ENCODE data around the gene KRTAP5-7. TPM values are rescaled to one million over a fixed set of nuclear protein-coding genes. Genes with fewer than 3 reads are reported as not detected.
"Not testable (repeated sequence)": the region's sequence is repeated elsewhere in the genome, so short reads cannot be mapped to it uniquely, and the experiment has no call there.

Gene KRTAP5-7
- total RNA-seq, 1 donor from 2014 or later = not detected

DNA sequence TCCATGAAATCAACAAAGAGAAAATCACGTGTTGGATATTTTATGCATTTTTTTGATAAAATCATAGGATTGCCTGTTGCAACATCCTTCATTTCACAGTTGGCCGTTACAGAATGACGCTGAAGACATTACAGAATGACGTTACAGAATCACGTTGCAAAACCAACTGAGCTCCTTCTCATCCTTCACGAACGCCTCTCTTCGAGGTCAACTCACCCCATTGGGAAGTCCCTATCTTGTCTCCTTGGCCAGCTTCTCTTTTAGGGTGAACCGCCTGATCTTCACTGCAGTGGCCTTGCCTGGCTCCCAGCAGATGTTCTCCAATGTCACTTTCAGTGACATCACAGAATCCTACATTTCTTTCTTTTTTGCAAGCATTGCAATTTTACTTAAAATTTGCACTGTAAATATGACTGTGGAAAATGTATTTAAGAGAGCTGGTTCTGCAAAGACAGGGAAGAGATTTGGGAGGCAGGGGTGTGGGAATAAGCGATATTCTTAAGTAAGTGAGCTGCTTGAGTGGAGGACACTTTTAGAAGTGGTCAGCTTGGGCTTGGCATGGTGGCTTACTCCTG, 5.1 kb downstream of the KRTAP5-7 start:
- DNase-seq (ENCODE audit: low spot score) = no peak

DNA sequence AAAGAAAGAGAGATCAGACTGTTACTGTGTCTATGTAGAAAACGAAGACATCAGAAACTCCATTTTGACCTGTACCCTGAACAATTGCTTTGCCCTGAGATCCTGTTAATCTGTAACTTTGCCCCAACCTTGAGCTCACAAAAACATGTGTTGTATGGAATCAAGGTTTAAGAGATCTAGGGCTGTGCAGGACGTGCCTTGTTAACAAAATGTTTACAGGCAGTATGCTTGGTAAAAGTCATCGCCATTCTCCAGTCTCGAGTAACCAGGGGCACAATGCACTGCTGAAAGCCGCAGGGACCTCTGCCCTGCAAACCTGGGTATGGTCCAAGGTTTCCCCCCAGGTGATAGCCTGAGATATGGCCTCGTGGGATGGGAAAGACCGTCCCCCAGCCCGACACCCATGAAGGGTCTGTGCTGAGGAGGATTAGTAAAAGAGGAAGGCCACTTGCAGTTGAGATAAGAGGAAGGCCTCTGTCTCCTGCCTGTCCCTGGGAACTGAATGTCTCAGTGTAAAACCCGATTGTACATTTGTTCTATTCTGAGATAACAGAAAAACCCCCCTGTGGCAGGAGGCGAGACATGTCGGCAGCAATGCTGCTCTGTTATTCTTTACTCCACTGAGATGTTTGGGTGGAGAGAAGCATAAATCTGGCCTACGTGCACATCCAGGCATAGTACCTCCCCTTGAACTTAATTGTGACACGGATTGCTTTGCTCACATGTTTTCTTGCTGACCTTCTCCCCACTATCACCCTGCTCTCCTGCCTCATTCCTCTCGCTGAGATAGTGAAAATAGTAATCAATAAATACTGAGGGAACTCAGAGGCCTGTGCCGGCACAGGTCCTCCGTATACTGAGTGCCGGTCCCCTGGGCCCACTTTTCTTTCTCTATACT, 7.9 kb downstream of the KRTAP5-7 start:
- peak; percentile 46 for DNase-seq (ENCODE audit: low spot score)

DNA sequence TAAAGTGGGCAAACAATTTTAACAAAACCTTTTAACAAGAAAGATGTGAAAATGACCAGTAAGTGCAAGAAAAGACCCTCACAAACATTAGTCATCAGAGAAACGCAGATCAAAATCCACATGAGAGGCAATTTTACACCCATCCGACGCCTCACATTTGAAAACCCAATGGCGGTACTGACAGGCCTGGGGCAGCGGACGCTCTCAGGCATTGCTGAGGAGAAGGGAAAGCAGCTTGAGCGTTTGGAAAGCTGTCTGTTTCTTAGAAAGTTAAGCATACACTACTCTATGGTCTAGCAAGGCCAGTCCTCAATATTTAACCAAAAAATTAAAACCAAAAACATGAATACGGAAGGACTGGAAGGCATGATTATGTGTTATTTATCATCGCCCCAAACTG, 8.8 kb downstream of the KRTAP5-7 start:
- DNase-seq (ENCODE audit: low spot score) = no peak

DNA sequence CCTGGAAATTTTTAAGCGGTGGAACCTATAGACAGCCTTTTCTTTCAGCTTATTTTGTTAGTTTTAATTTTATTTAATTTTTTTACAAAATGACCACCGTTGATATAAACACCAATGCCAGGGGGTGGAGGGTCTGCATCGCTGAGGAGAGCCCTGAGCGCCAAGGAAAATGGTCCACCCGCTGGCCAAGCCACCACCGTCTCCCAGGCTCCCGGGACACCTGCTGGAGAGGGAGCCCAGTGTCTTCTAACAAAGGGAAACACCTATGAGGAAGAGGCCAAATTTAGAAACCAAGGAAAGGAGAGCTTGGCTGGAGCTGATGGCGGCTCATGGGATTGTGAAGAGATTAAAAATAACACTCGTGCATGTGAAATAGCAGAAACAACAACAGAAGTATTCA, 10.5 kb downstream of the KRTAP5-7 start:
- DNase-seq (ENCODE audit: low spot score) = no peak

DNA sequence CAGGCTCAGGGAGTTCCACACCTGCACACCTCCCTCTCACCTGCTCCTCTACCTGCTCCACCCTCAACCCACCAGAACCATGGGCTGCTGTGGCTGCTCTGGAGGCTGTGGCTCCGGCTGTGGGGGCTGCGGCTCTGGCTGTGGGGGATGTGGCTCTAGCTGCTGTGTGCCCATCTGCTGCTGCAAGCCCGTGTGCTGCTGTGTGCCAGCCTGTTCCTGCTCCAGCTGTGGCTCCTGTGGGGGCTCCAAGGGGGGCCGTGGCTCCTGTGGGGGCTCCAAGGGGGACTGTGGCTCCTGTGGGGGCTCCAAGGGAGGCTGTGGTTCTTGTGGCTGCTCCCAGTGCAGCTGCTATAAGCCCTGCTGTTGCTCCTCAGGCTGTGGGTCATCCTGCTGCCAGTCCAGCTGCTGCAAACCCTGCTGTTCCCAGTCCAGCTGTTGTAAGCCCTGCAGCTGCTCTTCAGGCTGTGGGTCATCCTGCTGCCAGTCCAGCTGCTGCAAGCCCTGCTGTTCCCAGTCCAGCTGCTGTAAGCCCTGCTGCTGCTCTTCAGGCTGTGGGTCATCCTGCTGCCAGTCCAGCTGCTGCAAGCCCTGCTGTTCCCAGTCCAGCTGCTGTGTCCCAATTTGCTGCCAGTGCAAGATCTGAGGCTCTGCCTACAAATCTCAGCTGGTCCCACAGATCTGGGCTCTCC, 11.1 kb downstream of the KRTAP5-7 start, which contains the start of gene KRTAP5-8:
TSS of gene KRTAP5-8 (plus strand) at position 49 of the 689 bp plus-strand sequence. CDS start at position 80, 31 bp downstream.
- DNase-seq (ENCODE audit: low spot score) = not testable (repeated sequence)

DNA sequence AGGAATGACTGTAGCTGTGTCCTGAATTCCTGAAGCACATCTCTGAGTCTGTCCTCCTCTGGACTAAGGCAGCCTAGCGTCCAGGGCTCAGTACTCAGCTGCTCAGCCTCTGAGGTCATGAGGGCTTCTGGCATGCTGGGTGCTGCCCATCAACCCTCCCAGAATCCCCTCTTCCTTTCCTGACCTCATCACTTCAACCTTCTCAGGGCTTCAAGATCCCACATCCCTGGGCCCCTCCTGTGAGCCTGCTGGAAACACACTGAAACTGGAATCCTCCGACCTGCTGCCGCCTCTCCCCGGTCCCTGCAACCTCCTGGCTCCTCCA, 11.6 kb downstream of the KRTAP5-7 start:
- DNase-seq (ENCODE audit: low spot score) = no peak

DNA sequence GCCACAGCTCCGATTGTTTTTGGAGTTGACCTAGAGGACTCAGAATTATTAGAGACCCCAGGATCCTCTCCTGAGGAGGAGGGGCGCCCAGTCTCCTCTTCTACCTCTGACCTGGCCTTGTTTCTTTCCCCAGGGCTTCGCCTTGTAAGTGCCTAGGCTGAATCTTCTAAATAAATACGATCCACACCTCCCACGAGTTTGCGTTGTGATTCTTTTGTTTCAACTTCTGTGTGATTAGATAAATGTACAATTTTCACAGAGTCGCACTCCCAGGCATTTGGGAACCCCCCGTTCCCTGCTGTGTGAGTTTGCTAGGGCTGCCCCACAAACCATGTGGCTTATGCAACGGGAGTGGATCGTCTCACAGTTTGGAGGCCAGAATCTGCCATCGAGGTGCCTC, 11.9 kb downstream of the KRTAP5-7 start:
- DNase-seq (ENCODE audit: low spot score) = no peak

DNA sequence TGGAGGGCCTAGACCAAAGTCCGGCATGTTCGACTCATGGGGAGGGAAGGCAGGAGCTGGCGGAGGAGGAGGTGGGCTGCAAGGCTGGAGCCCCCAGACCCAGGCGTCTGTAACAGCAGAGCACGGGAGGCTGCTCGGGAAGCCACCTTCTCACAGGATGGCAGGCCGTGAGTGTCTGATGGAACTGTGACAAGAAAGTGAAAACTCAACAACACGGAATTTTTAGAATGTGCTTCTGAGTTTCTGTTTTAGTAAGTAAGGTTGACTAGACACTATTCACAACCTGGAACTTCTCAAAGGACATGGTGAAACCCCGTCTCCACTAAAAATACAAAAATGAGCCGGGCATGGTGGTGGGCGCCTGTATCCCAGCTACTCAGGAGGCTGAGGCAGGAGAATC, 12.9 kb downstream of the KRTAP5-7 start:
- not testable (repeated sequence) for DNase-seq (ENCODE audit: low spot score)

DNA sequence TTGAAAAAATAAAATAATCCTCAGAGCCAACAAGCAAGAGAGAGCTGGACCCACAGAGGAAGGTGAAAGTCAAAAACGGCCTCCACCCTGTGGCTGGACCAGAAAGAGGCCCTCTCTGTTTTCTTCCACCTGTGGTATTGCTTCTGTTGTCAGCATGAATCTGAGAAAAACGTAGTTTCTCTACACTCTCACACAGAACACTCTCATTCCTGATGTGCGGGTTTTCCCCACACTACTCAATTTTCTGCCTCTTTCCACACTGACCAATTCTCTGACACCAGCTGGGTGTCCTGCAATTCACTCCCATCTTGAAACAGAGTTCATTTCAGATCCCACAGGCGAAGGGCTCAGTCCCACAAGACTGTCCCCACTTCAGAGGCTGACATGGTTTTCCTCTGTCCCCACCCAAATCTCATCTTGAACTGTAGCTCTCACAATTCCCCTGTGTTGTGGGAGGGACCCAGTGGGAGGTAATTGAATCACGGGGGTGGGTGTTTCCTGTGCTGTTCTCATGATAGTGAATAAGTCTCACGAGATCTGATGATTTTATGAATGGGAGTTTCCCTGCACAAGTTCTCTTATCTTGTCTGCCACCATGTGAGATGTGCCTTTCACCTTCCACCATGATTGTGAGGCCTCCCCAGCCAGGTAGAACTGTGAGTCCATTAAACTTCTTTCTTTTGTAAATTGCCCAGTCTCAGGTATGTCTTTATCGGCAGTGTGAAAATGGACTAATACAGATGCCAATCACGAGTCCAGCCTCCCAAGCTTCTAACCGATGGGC, 13.6 kb downstream of the KRTAP5-7 start:
- DNase-seq (ENCODE audit: low spot score) = not testable (repeated sequence)

DNA sequence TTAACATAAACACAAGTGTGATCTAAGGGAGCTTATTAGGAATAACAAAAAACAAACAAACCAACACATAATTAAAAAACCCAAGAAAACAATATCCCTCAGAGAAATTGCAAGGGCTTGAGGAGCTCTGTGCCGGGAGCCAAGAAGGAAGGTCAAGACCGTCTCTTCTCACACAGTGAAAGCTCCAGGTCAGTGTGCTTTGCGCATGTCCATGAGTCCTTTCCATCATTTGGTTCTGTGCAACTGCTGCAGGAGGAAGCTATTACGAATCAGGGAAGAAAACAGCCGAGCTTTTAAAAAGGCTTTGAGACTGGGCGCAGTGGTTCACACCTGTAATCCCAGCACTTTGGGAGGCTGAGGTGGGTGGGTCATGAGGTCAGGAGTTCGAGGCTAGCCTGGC, 15.3 kb downstream of the KRTAP5-7 start:
- DNase-seq (ENCODE audit: low spot score) = no peak

DNA sequence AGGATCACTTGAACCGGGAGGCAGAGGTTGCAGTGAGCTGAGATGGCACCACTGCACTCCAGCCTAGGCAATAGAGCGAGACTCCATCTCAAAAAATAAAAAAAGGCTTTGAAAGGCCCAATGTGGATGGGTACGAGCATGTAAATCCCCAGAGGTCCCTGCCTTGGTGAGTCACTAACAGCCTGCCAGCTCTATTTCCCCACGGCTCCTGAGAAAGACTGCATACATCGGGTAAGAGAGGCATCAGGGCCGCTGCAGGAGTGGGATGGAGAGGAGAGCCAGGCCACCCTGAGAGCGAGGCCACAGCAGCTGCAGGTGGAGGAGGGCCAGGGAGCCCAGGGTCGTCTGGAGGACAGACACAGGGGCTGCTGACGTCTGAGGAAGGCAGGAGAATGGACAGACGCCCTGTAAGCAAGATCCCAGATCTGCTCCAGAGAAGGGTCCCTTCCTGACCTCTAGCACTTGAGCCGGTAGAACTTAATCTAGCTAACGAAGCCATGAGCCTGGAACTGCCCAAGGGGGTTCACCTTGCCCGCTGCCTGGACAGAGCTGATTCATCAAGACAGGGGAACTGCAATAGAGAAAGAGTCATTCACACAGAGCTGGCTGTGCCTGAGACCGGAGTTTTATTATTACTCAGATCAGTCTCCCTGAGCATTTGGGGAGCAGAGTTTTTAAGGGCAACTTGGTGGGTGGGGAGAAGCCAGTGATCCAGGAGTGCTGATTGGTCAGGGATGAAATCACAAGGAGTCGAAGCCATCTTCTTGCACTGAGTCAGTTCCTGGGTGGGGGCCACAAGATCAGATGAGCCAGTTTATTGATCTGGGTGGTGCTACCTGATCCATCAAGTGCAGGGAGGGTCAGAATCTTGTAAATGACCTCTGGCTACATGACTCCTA, 16.1 kb downstream of the KRTAP5-7 start:
- DNase-seq (ENCODE audit: low spot score) = no peak

DNA sequence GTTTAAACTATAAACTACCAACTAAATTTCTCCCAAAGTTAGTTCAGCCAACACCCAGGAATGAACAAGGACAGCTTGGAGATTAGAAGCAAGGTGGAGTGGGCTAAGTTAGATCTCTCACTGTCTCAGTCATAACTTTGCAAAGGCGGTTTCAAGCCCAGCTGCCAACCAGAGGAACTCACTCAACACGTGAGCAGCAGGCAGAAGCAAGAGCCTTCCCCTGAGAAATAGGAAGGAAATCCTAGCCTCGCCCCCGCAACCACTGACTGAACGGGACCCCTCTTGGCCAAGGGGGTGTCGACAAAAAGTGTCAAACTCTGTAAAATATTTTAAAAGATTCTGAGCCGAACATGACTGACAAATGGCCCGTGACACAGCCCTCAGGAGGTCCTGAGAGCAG, 16.8 kb downstream of the KRTAP5-7 start:
- no peak for DNase-seq (ENCODE audit: low spot score)

DNA sequence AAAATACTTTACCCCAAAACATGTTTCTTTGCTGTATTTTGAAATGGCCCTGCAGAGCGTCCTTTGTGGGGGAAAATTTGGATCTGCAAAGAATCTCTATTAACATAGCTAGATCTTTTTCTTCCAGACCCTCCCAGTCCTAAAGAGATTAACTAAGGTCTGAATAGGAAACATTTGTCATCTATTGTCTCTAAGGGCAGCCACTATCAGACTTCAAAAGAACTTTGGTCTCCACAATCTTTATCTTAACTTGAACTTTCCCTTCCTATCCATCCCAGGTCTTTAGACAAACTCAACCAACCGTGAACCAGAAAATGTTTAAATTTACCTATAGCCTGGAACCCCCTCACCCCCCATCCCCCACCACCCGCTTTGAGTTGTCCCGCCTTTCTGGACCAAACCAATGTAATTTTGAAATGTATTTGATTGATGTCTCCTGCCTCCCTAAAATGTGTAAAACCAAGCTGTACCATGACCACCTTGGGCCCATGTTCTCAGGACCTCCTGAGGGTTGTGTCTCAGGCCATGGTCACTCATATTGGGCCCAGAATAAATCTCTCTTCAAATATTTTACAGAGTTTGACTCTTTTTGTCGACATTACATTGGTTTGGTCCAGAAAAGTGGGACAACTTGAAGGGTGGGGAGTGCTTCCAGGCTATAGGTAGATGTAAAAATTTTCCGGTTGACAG, 17.6 kb downstream of the KRTAP5-7 start:
- no peak for DNase-seq (ENCODE audit: low spot score)

DNA sequence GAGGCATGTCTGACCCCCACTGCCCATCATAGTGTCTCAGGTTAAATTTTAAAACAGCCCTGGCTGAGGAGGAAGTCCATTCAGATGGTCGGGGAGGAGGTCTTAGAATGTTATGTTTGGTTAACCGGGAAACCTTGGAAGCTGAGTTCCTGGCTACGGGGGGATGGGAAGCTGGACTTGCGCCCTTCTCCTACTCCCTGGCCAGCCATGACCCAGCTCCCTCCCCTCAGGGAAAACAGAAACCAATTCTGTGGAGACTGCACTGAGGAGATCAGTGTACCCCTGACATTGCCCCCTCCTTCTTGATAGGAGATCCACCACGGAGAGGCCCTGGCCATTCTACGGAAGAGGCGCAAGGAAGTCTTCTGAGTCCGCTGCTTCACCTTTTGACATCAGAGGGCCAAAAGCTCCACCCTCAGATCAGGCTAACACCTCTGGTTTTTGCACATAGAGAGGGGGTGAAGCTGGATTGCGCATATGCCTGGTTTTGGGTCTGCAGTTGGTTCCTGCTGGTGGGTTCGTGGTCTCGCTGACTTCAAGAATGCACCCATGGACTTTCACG, 18.4 kb downstream of the KRTAP5-7 start:
- no peak for DNase-seq (ENCODE audit: low spot score)

DNA sequence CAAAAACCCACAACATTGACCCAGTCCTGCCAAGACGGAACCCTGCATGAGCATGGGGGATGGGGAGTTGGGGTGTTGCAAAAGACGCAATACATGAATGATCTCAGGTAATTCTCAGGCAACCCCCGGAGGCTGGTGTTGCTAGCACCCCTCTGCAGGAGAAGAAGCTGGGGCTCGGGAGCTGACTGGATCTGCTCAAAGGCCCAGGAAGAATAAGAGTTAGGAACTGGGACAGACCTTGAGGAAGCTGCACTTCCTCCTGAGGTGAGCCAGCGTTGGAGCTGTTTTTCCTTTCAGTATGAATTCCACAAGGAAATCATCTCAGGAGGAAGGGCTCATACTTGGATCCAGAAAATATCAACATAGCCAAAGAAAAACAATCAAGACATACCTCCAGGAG, 21.1 kb downstream of the KRTAP5-7 start, which contains the start of gene KRTAP5-9:
TSS of gene KRTAP5-9 (plus strand) at position 301 of the 400 bp plus-strand sequence. CDS start 238 bp downstream, outside the sequence.
- DNase-seq (ENCODE audit: low spot score) = no peak

DNA sequence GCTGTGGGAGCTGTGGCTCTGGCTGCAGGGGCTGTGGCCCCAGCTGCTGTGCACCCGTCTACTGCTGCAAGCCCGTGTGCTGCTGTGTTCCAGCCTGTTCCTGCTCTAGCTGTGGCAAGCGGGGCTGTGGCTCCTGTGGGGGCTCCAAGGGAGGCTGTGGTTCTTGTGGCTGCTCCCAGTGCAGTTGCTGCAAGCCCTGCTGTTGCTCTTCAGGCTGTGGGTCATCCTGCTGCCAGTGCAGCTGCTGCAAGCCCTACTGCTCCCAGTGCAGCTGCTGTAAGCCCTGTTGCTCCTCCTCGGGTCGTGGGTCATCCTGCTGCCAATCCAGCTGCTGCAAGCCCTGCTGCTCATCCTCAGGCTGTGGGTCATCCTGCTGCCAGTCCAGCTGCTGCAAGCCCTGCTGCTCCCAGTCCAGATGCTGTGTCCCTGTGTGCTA, 21.7 kb downstream of the KRTAP5-7 start:
- no peak for DNase-seq (ENCODE audit: low spot score)

DNA sequence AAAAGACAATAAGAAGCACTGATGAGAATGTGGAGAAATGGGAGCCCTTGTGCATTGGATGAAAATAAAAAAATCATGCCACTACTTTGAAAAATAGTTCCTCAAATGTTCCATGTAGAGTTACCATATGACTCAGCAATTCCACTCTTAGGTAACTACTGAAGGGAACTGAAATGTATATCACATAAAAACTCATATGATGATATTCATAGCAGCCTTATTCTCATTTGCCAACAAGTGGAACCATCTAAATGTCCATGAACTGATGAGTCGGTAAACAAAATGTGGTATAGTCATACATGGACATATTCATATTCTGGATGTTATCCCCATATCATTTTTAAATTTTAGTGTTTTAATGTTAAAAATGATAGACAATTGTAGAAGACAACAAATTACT, 24.6 kb downstream of the KRTAP5-7 start:
- no peak for DNase-seq (ENCODE audit: low spot score)

DNA sequence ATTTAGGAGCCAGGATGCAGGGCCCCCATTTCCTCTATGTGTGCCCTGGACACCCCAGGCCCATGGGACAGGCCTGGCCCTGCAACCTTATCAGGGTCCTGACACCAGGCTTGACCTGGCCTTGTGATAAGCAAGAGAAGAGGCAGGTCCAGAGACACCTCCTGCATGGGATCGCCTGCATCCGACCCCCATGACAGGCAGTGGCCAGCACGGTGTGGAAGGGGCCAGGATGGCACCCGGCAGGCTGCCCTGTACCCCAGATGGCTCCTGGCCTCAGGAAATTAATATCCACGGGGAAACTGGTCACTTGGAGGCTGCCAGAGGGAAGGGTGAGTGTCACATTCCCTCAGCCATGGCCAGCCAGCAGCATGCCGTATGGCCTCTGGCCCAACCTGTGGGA, 27.9 kb downstream of the KRTAP5-7 start:
- no peak for DNase-seq (ENCODE audit: low spot score)

DNA sequence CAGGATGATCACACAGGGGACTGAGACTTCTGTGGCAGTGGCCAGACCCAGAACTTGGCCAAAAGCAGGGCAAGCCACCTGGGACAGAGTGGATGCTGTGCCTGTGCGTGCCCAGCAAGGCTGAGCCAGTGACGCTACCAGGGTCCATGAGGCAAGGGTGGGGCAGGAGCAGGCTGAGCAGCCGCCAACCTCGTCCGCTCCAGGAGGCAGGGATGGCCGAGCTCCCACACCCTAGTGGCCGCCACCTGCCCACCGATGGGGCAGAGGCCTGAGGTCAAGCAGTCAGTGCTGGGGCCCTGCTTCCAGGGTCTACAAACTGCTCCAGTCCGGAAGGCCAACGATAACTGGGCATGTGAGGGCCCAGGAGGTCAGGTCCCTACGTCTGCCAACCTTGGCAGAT, 28.4 kb downstream of the KRTAP5-7 start:
- no peak for DNase-seq (ENCODE audit: low spot score)

DNA sequence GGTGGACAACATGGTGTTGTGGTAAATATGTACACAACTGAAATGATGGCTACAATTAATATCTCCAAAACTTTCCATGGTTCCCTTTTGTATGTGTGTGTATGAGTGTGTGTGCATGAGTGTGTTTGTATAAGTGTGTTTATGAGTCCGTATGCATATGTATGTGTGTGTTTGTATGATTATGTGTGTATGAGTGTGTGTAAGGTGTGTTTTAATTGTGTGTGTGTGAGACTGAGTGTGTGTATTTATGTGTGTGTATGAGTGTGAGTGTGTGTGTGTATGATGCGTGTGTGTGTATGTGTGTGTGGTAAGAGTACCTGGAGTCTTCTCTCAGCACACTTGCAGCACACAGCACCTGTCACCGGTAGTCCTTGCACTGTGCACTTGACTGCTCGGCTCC, 29.0 kb downstream of the KRTAP5-7 start:
- DNase-seq (ENCODE audit: low spot score) = no peak

All from mucosa of gallbladder (tissue), 1 donor.